IPS-NIHi11 (cell line): ENCODE results near the gene MGAT4B.

Experiments used
- DNase-seq: peaks from one replicate; pipeline ENCODE4 v3.0.0; 2012; ENCODE audit warnings: mixed read lengths, low spot score

The MGAT4B gene

GRCh38 chr5:179825655-179826182, 19.1 kb upstream of the MGAT4B start:
- no peak for DNase-seq

- DNase-seq, result no peak
Observed at GRCh38 chr5:179824745-179825112, 18.1 kb upstream of the MGAT4B start.

- no peak for DNase-seq
Observed at GRCh38 chr5:179823937-179824744, 17.5 kb upstream of the MGAT4B start.

GRCh38 chr5:179822444-179822990, 15.9 kb upstream of the MGAT4B start:
- DNase-seq, result no peak

- DNase-seq, result no peak
Observed at GRCh38 chr5:179822059-179822432, 15.4 kb upstream of the MGAT4B start.

- peak; percentile 90 for DNase-seq
Observed at GRCh38 chr5:179821298-179822058, 14.8 kb upstream of the MGAT4B start.

GRCh38 chr5:179820483-179821297, 14.0 kb upstream of the MGAT4B start, which contains the start of gene SQSTM1:
Gene SQSTM1 (plus strand): TSS chr5:179820905. CDS start chr5:179820937, 32 bp downstream.
- DNase-seq, result peak; percentile 88

GRCh38 chr5:179820127-179820482, 13.4 kb upstream of the MGAT4B start:
- no peak for DNase-seq

- peak; percentile 60 for DNase-seq
Observed at GRCh38 chr5:179819296-179820126, 12.8 kb upstream of the MGAT4B start.

GRCh38 chr5:179818746-179819295, 12.2 kb upstream of the MGAT4B start:
- peak; percentile 71 for DNase-seq

GRCh38 chr5:179817890-179818745, 11.5 kb upstream of the MGAT4B start:
- DNase-seq, result no peak

- no peak for DNase-seq
Observed at GRCh38 chr5:179817470-179817840, 10.8 kb upstream of the MGAT4B start.

GRCh38 chr5:179816796-179817469, 10.3 kb upstream of the MGAT4B start:
- no peak for DNase-seq

- DNase-seq, result no peak
Observed at GRCh38 chr5:179816401-179816795, 9.7 kb upstream of the MGAT4B start.

- no peak for DNase-seq
Observed at GRCh38 chr5:179815491-179816249, 9.0 kb upstream of the MGAT4B start.

- DNase-seq, result no peak
Observed at GRCh38 chr5:179814090-179814489, 7.4 kb upstream of the MGAT4B start.

- no peak for DNase-seq
Observed at GRCh38 chr5:179812997-179813607, 6.4 kb upstream of the MGAT4B start.
